Motor neuron (in vitro differentiated cells): ENCODE data around the gene REC114. TPM values are rescaled to one million over a fixed set of nuclear protein-coding genes. Genes with fewer than 3 reads are reported as not detected.
"Not testable (repeated sequence)": the region's sequence is repeated elsewhere in the genome, so short reads cannot be mapped to it uniquely, and the experiment has no call there.

Experiments used
- ATAC-seq, 8 experiments: fragments of 200-7000 bp; cut with Tn5 transposase; replicated peaks in 6 of 8; 2 replicates each; pipeline ENCODE4 v1.8.0; 2021; ENCODE audit warnings: mild to moderate bottlenecking in 8 of 8, moderate library complexity in 8 of 8
- H3K27ac ChIP-seq, 2 donors: fragments of 250-450 bp; sonication (Bioruptor Pico); 2 replicates each; pipeline ENCODE4 v1.9.0; 2021; ENCODE audit warnings: antibody characterized with exemption in 2 of 2, mild to moderate bottlenecking in 2 of 2, moderate library complexity in 1 of 2
- H3K4me1 ChIP-seq, 2 donors: fragments of 250-450 bp; sonication (Bioruptor Pico); replicated peaks in 1 of 2; 2 replicates each; pipeline ENCODE4 v1.6.1; 2021; ENCODE audit warnings: antibody characterized with exemption in 2 of 2, mild to moderate bottlenecking in 2 of 2, moderate library complexity in 1 of 2
- H3K4me3 ChIP-seq, 5 donors: fragments of 250-450 bp; sonication (Bioruptor Pico); 2 replicates each; pipeline ENCODE4 v1.9.0; 2021; ENCODE audit warnings: antibody characterized with exemption in 5 of 5, mild to moderate bottlenecking in 5 of 5, moderate library complexity in 4 of 5
- WGBS, 10 experiments: fragments of 450-650 bp; shearing (Covaris generic); methylation state at CpG; one replicate each; pipeline ENCODE4 v1.0.0; 2022; 5-methylcytosine and 5-hydroxymethylcytosine counted together
- in situ Hi-C, 9 experiments: fragments of 400-800 bp; cut with MboI; loops; one replicate each; pipeline ENCODE4 v1.15.0; 2021; ENCODE audit warnings: low sequenced_read_pairs in 9 of 9, low pct_unique_long_range_greater_than_20kb in 2 of 9; ENCODE audit not compliant: unreplicated experiment in 9 of 9
- total RNA-seq, 8 experiments: library from RNA; unstranded; fragments of 300-600 nt; gene quantifications; 2 replicates each; pipeline versions ENCODE4 v1.2.3 to v1.2.4, GENCODE V29; 2022

REC114 gene
- total RNA-seq = not detected

- no peak for ATAC-seq
- in situ Hi-C loops = no loop called here
- WGBS, 10 experiments = 83 to 95% (median 91%) methylated on average over 1 to 8 of the region's 22 CpGs; no CpG with 5 or more reads in 7 of the 10 experiments
- H3K4me3 ChIP-seq = no peak within 1 kb of the TSS
- H3K27ac ChIP-seq = no peak within 1 kb of the TSS
- H3K4me1 ChIP-seq = no peaks in the 10 kb centered on the region
These were observed at the start of gene REC114 for GRCh38 chr15:73442968-73443367. Gene REC114 (plus strand): TSS chr15:73443164. CDS start chr15:73443186, 22 bp downstream.

GRCh38 chr15:73393336-73393735 is 49.6 kb upstream of the REC114 start:
- Histone ChIP-seq H3K27ac (no peak overlapping the region), H3K4me3 (no peak overlapping the region), H3K4me1 (peaks cover 0 to under 1% of the 10 kb centered on the region in 2 donors)
- in situ Hi-C loops = no loop called here
- WGBS, 10 experiments = 33 to 90% (median 71%) methylated on average over 1 to 2 of the region's 2 CpGs; no CpG with 5 or more reads in 6 of the 10 experiments
- ATAC-seq = no peak

- H3K27ac ChIP-seq = no peak overlapping the region
- ATAC-seq = no peak
- in situ Hi-C loops = no loop called here
- H3K4me1 ChIP-seq = no peaks in the 10 kb centered on the region
- H3K4me3 ChIP-seq = no peak overlapping the region
These were observed 48.2 kb upstream of the REC114 start for GRCh38 chr15:73394782-73395181.

- Histone ChIP-seq H3K4me1 (no peaks in the 10 kb centered on the region), H3K4me3 (no peak overlapping the region), H3K27ac (no peak overlapping the region)
- no peak for ATAC-seq
- in situ Hi-C loops = no loop called here
- 17 to 100% (median 59%) methylated on average over 1 to 2 of the region's 2 CpGs; no CpG with 5 or more reads in 4 of the 10 experiments for WGBS, 10 experiments
These were observed 47.3 kb upstream of the REC114 start for GRCh38 chr15:73395671-73396070.

- 0 to 100% (median 44%) methylated on average over 1 to 3 of the region's 5 CpGs; no CpG with 5 or more reads in 3 of the 10 experiments for WGBS, 10 experiments
- Histone ChIP-seq H3K27ac (no peak overlapping the region), H3K4me3 (no peak overlapping the region), H3K4me1 (no peaks in the 10 kb centered on the region)
- in situ Hi-C loops = no loop called here
- no peak for ATAC-seq
These were observed 45.5 kb upstream of the REC114 start for GRCh38 chr15:73397461-73397860.

GRCh38 chr15:73398861-73399260 is 44.1 kb upstream of the REC114 start:
- no peak for ATAC-seq
- Histone ChIP-seq H3K4me1 (no peaks in the 10 kb centered on the region), H3K27ac (no peak overlapping the region), H3K4me3 (no peak overlapping the region)
- in situ Hi-C loops = no loop called here
- WGBS, 10 experiments = 0 to 100% (median 80%) methylated on average over 1 to 3 of the region's 4 CpGs; no CpG with 5 or more reads in 5 of the 10 experiments

GRCh38 chr15:73400222-73400621 is 42.7 kb upstream of the REC114 start:
- in situ Hi-C loops, H3K27ac ChIP-seq, H3K4me3 ChIP-seq, H3K4me1 ChIP-seq: not testable (repeated sequence)
- 0 to 100% (median 64%) methylated on average over 1 to 6 of the region's 6 CpGs; no CpG with 5 or more reads in 2 of the 10 experiments for WGBS, 10 experiments
- peak in 2 of 8 experiments; percentile 69 to 79 for ATAC-seq

- no peaks in the 10 kb centered on the region for H3K4me1 ChIP-seq
- in situ Hi-C loops = no loop called here
- no peak overlapping the region for H3K4me3 ChIP-seq
- no peak overlapping the region for H3K27ac ChIP-seq
- ATAC-seq = peak in 1 of 8 experiments; percentile 65
These were observed 39.8 kb upstream of the REC114 start for GRCh38 chr15:73403171-73403570.

GRCh38 chr15:73414876-73415275 is 28.1 kb upstream of the REC114 start:
- 0 to 70% (median 0%) methylated on average over 1 to 2 of the region's 3 CpGs; no CpG with 5 or more reads in 7 of the 10 experiments for WGBS, 10 experiments
- in situ Hi-C loops = no loop called here
- no peak overlapping the region for H3K27ac ChIP-seq
- no peak overlapping the region for H3K4me3 ChIP-seq
- no peak for ATAC-seq
- H3K4me1 ChIP-seq = no peaks in the 10 kb centered on the region

- H3K4me3 ChIP-seq = no peak overlapping the region
- WGBS, 10 experiments = 33 to 100% (median 86%) methylated on average over 1 of the region's 1 CpG; no CpG with 5 or more reads in 5 of the 10 experiments
- ATAC-seq = peak in 1 of 8 experiments; percentile 55
- no peak overlapping the region for H3K27ac ChIP-seq
- peaks cover 2 to 11% of the 10 kb centered on the region in 2 donors for H3K4me1 ChIP-seq
- in situ Hi-C loops = no loop called here
These were observed 18.5 kb upstream of the REC114 start for GRCh38 chr15:73424506-73424905.

GRCh38 chr15:73425510-73425909 is 17.5 kb upstream of the REC114 start:
- H3K4me1 ChIP-seq = peaks cover 2 to 8% of the 10 kb centered on the region in 2 donors
- WGBS, 10 experiments = 0 to 76% (median 40%) methylated on average over 1 to 2 of the region's 2 CpGs; no CpG with 5 or more reads in 3 of the 10 experiments
- no peak overlapping the region for H3K4me3 ChIP-seq
- peak in 2 of 8 experiments; percentile 33 to 76 for ATAC-seq
- in situ Hi-C loops = no loop called here
- H3K27ac ChIP-seq = no peak overlapping the region

GRCh38 chr15:73426323-73426994 is 16.5 kb upstream of the REC114 start:
- 18 to 100% (median 65%) methylated on average over 1 to 5 of the region's 5 CpGs; no CpG with 5 or more reads in 3 of the 10 experiments for WGBS, 10 experiments
- H3K4me3 ChIP-seq = no peak overlapping the region
- H3K4me1 ChIP-seq = peaks cover 0 to 4% of the 10 kb centered on the region in 2 donors
- ATAC-seq = peak in 3 of 8 experiments; percentile 26 to 87 (median 75)
- in situ Hi-C loops = no loop called here
- no peak overlapping the region for H3K27ac ChIP-seq

GRCh38 chr15:73431329-73431728 is 11.6 kb upstream of the REC114 start:
- H3K27ac ChIP-seq, in situ Hi-C loops, ATAC-seq, H3K4me3 ChIP-seq, H3K4me1 ChIP-seq: not testable (repeated sequence)
- WGBS, 10 experiments = 0 to 92% (median 77%) methylated on average over 1 to 6 of the region's 7 CpGs; no CpG with 5 or more reads in 6 of the 10 experiments

GRCh38 chr15:73433873-73434272 is 9.1 kb upstream of the REC114 start:
- Histone ChIP-seq H3K4me3 (no peak overlapping the region), H3K27ac (no peak overlapping the region), H3K4me1 (peaks cover 0 to 5% of the 10 kb centered on the region in 2 donors)
- WGBS, 10 experiments = 42 to 100% (median 79%) methylated on average over 1 to 4 of the region's 4 CpGs
- ATAC-seq = peak in 2 of 8 experiments; percentile 27 to 34
- in situ Hi-C loops = no loop called here
